Endothelial cell of umbilical vein (primary cell): ENCODE data around the gene SCNM1. TPM values are rescaled to one million over a fixed set of nuclear protein-coding genes. Genes with fewer than 3 reads are reported as not detected.

Source experiments
- BruUV-seq: library from RNA; stranded (reverse); fragments of 400-500 nt; replicated peaks from 2 replicates; lab custom pipeline; 2021; lab: Mats Ljungman, UMichigan
- CTCF ChIA-PET: fragments of 300-600, 350-600 bp; sonication (Branson Sonifier 250); formaldehyde crosslinking; loops from one replicate; lab custom pipeline; 2021; ENCODE audit warnings: antibody characterized with exemption, inconsistent platforms; lab: Charles Lee
- POLR2A ChIA-PET: fragments of 300-600, 350-600 bp; sonication (Branson Sonifier 250); formaldehyde crosslinking; loops from one replicate; lab custom pipeline; 2021; ENCODE audit warnings: antibody characterized with exemption, inconsistent platforms; lab: Charles Lee
- DNase-seq: peaks from one replicate; pipeline ENCODE4 v3.0.0-alpha.2; 2011; ENCODE audit warnings: low read depth, low spot score
- FAIRE-seq: peaks from 2 replicates; lab custom pipeline; 2011; peaks lifted over from hg19 to GRCh38; lab: Jason Lieb, UNC
- H2AFZ ChIP-seq: 2 replicates; pipeline ENCODE4 v1.6.0; 2012; ENCODE audit warnings: low read depth, low read length, control low read depth, inconsistent platforms
- H3K27ac ChIP-seq: 2 replicates; pipeline ENCODE4 v1.5.1; 2011; ENCODE audit warnings: low read depth, mild to moderate bottlenecking, control low read depth, low read length, moderate library complexity; ENCODE audit not compliant: insufficient read depth
- H3K27me3 ChIP-seq, 2 experiments: 2 replicates each; pipeline versions ENCODE4 v1.6.0 to v1.6.1; 2011; ENCODE audit warnings: low read length in 2 of 2, mixed read lengths in 1 of 2; ENCODE audit not compliant: control insufficient read depth in 2 of 2, insufficient read depth in 2 of 2
- H3K36me3 ChIP-seq, 2 experiments: 2 replicates in 1 of 2; 3 replicates in 1 of 2; pipeline ENCODE4 v1.5.1; 2011; ENCODE audit warnings: low read length in 2 of 2, mild to moderate bottlenecking in 1 of 2, moderate library complexity in 1 of 2; ENCODE audit not compliant: control insufficient read depth in 2 of 2, insufficient read depth in 2 of 2; ENCODE audit errors: extremely low read depth in 1 of 2
- H3K4me1 ChIP-seq: 3 replicates; pipeline ENCODE4 v1.5.1; 2011; ENCODE audit warnings: mild to moderate bottlenecking, low read length; ENCODE audit not compliant: control insufficient read depth, insufficient read depth; ENCODE audit errors: extremely low read depth
- H3K4me2 ChIP-seq: 2 replicates; pipeline ENCODE4 v1.6.1; 2011; ENCODE audit warnings: low read length, control low read depth, mixed read lengths; ENCODE audit not compliant: insufficient read depth
- H3K4me3 ChIP-seq, 3 experiments: fragments of 200-600 bp in 1 of 3; sonication (generic), shearing (Covaris generic) in 1 of 3; replicated peaks in 1 of 3; 2 replicates each; pipeline ENCODE4 v1.5.1; 2011 to 2016; ENCODE audit warnings: control low read depth in 3 of 3, low read length in 3 of 3, mild to moderate bottlenecking in 2 of 3, inconsistent platforms in 1 of 3, low read depth in 1 of 3, moderate library complexity in 1 of 3; ENCODE audit not compliant: insufficient read depth in 1 of 3
- H3K79me2 ChIP-seq: 2 replicates; pipeline ENCODE4 v1.6.0; 2012; ENCODE audit warnings: low read length, inconsistent platforms; ENCODE audit not compliant: control insufficient read depth, insufficient read depth
- H3K9ac ChIP-seq: replicated peaks from 2 replicates; pipeline ENCODE3; 2011; ENCODE audit warnings: low read length, control low read depth; ENCODE audit not compliant: insufficient read depth; ENCODE audit errors: extremely low read depth
- H3K9me1 ChIP-seq: replicated peaks from 3 replicates; pipeline ENCODE4 v1.6.0; 2011; ENCODE audit warnings: mild to moderate bottlenecking, low read length; ENCODE audit not compliant: control insufficient read depth, insufficient read depth; ENCODE audit errors: extremely low read depth
- H3K9me3 ChIP-seq: replicated peaks from 2 replicates; pipeline ENCODE4 v1.5.1; 2012; ENCODE audit warnings: low read length, inconsistent platforms; ENCODE audit not compliant: control insufficient read depth, insufficient read depth
- H4K20me1 ChIP-seq: replicated peaks from 2 replicates; pipeline ENCODE3; 2011; ENCODE audit warnings: mild to moderate bottlenecking, low read length; ENCODE audit not compliant: control insufficient read depth, insufficient read depth; ENCODE audit errors: extremely low read depth
- CTCF ChIP-seq, 2 donors: IDR thresholded peaks; 1 replicate in 1 of 2; 2 replicates in 1 of 2; pipeline ENCODE4 v1.5.1; 2011; ENCODE audit warnings: low read length in 2 of 2, mild to moderate bottlenecking in 2 of 2, moderate library complexity in 2 of 2, control low read depth in 1 of 2, inconsistent platforms in 1 of 2, low read depth in 1 of 2; ENCODE audit not compliant: insufficient read depth in 1 of 2; ENCODE audit errors: extremely low read depth in 1 of 2
- EZH2 ChIP-seq: IDR thresholded peaks from 2 replicates; pipeline ENCODE4 v1.6.1; 2012; ENCODE audit warnings: borderline replicate concordance, low read depth, mild to moderate bottlenecking, moderate library complexity, low read length, inconsistent platforms; ENCODE audit not compliant: severe bottlenecking
- FOS ChIP-seq: IDR thresholded peaks from 2 replicates; pipeline ENCODE4 v1.6.1; 2011; ENCODE audit warnings: mild to moderate bottlenecking, low read length, moderate library complexity, borderline replicate concordance; ENCODE audit not compliant: insufficient read depth
- GATA2 ChIP-seq: IDR thresholded peaks from 2 replicates; pipeline ENCODE4 v1.7.0; 2011; ENCODE audit warnings: low read depth, mild to moderate bottlenecking, moderate library complexity, mixed read lengths, low read length; ENCODE audit not compliant: insufficient read length, insufficient read depth
- JUN ChIP-seq: IDR thresholded peaks from 2 replicates; pipeline ENCODE4 v1.6.1; 2011; ENCODE audit warnings: borderline replicate concordance, low read depth; ENCODE audit not compliant: insufficient read length, insufficient read depth
- MAX ChIP-seq: IDR thresholded peaks from 2 replicates; pipeline ENCODE4 v1.6.1; 2011; ENCODE audit not compliant: insufficient read depth, insufficient read length
- MYC ChIP-seq: IDR thresholded peaks from one replicate; pipeline ENCODE4 v1.6.1; 2011; ENCODE audit warnings: mild to moderate bottlenecking, low read depth, low read length
- POLR2A ChIP-seq: IDR thresholded peaks from 2 replicates; pipeline ENCODE4 v1.6.1; 2012; ENCODE audit warnings: low read depth, mild to moderate bottlenecking, control low read depth, low read length
- POLR2AphosphoS5 ChIP-seq: IDR thresholded peaks from 2 replicates; pipeline ENCODE4 v1.6.1; 2012; ENCODE audit warnings: low read depth, mild to moderate bottlenecking, control low read depth, low read length, moderate library complexity; ENCODE audit not compliant: insufficient read depth
- dilution Hi-C: fragments of 300-500 bp; cut with MboI; formaldehyde crosslinking; loops from one replicate; pipeline ENCODE4 v1.15.0; 2019; ENCODE audit warnings: low sequenced_read_pairs; ENCODE audit not compliant: extremely low pct_ligation_motif_present
- intact Hi-C: fragments of 100-400 bp; cut with micrococcal nuclease; formaldehyde crosslinking; loops from one replicate; pipeline ENCODE4 v1.10.0; 2022
- polyA plus RNA-seq, 4 experiments: library from polyadenylated mRNA; depleted of rRNA in 3 of 4; stranded (reverse) in 3 of 4; unstranded in 1 of 4; fragments of >200 nt; gene quantifications; 2 replicates each; pipeline versions ENCODE4 v1.2.1 to v1.2.3, GENCODE V29; 2011 to 2012; ENCODE audit warnings: missing spikeins in 1 of 4
- total RNA-seq: library from RNA; stranded (reverse); gene quantifications from 2 replicates; pipeline ENCODE4 v1.2.3, GENCODE V29; 2021

The SCNM1 gene
- total and polyA plus RNA-seq, 2 donors (not counting 3 experiments of a cell fraction or from before 2014, with no cell fraction given) = 17.3 to 43.1 TPM

GRCh38 chr1:151175863-151176262 lies 9.9 kb downstream of the SCNM1 start, which contains the start of gene TMOD4:
Gene TMOD4 (minus strand): TSS chr1:151175981. CDS start chr1:151174875, 1,106 bp downstream.
- H4K20me1 ChIP-seq = no peaks in the 10 kb centered on the region
- POLR2A ChIA-PET = no interaction called here
- no peaks in the 10 kb centered on the region for H3K9me1 ChIP-seq
- H3K36me3 ChIP-seq = peaks cover 14 to 29% of the 10 kb centered on the region in 2 experiments
- no peak within 1 kb of the TSS for H3K4me3 ChIP-seq
- H3K27me3 ChIP-seq = no peaks in the 10 kb centered on the region
- no peaks in the 10 kb centered on the region for H3K79me2 ChIP-seq
- no peak for FAIRE-seq
- dilution Hi-C loops (no loop called here), intact Hi-C loops (no loop called here)
- BruUV-seq = no TSS peak
- no peak within 1 kb of the TSS for H3K9ac ChIP-seq
- CTCF ChIA-PET = interaction anchor here (1.0 to 3.5 kb wide), 4 partner anchors 13 to 83 kb away, joined by 3 to 36 read pairs (median 4); partner anchors contain the start of gene TNFAIP8L2
- DNase-seq = peak; percentile 19
- no peaks in the 10 kb centered on the region for H3K4me1 ChIP-seq
- H3K9me3 ChIP-seq = no peaks in the 10 kb centered on the region
- H3K4me2 ChIP-seq = no peak within 1 kb of the TSS
- no peak within 1 kb of the TSS for H2AFZ ChIP-seq
- TF ChIP-seq MYC (no peak), CTCF (IDR thresholded peaks at IDR 0.05; ENCODE audit: extremely low read depth in 1 of 2, insufficient read depth in 1 of 2, low read depth in 1 of 2, low read length in 2 of 2) (peak; percentile 47 to 61)
- no peak within 1 kb of the TSS for H3K27ac ChIP-seq

GRCh38 chr1:151176514-151177045 lies 10.6 kb downstream of the SCNM1 start:
- POLR2A ChIA-PET = no interaction called here
- H3K4me3 ChIP-seq = no peak overlapping the region
- H3K9ac ChIP-seq = no peak overlapping the region
- H3K4me1 ChIP-seq = no peaks in the 10 kb centered on the region
- intact Hi-C loops (no loop called here), dilution Hi-C loops (no loop called here)
- no peaks in the 10 kb centered on the region for H3K79me2 ChIP-seq
- CTCF ChIA-PET = interaction anchor here (0.8 to 3.5 kb wide), 9 partner anchors 9 to 170 kb away, joined by 3 to 36 read pairs (median 3); partner anchors contain the start of genes MINDY1, TNFAIP8L2 and VPS72
- DNase-seq (no peak), FAIRE-seq (no peak)
- H2AFZ ChIP-seq = no peak overlapping the region
- H3K4me2 ChIP-seq = no peak overlapping the region
- no peaks in the 10 kb centered on the region for H4K20me1 ChIP-seq
- no peaks in the 10 kb centered on the region for H3K9me3 ChIP-seq
- H3K27me3 ChIP-seq = no peaks in the 10 kb centered on the region
- H3K27ac ChIP-seq = no peak overlapping the region
- TF ChIP-seq EZH2 = no peak
- no peak for TF ChIP-seq JUN
- TF ChIP-seq MAX = no peak
- no peak for TF ChIP-seq POLR2AphosphoS5
- TF ChIP-seq FOS = no peak
- no peak for TF ChIP-seq POLR2A
- TF ChIP-seq GATA2 = no peak
- TF ChIP-seq MYC = no peak
- TF ChIP-seq CTCF (IDR thresholded peaks at IDR 0.05; ENCODE audit: extremely low read depth in 1 of 2, insufficient read depth in 1 of 2, low read depth in 1 of 2, low read length in 2 of 2) = no peak
- no peaks in the 10 kb centered on the region for H3K9me1 ChIP-seq
- TSS peak; percentile 37 for BruUV-seq
- peaks cover 17 to 27% of the 10 kb centered on the region in 2 experiments for H3K36me3 ChIP-seq
